HG02884 (cell line): ENCODE data around the gene PAPPA2.

ENCODE experiments used
- ATAC-seq: cut with Tn5 transposase; IDR thresholded peaks from one replicate; pipeline ENCODE4 v1.9.1; 2021; ENCODE audit warnings: mild to moderate bottlenecking, moderate library complexity; ENCODE audit not compliant: unreplicated experiment

PAPPA2 gene

GRCh38 chr1:176843352-176844297 lies 380.6 kb downstream of the PAPPA2 start:
- ATAC-seq, result no peak

- no peak for ATAC-seq
Measured at GRCh38 chr1:176847052-176847451, 384.1 kb downstream of the PAPPA2 start.

- no peak for ATAC-seq
Measured at GRCh38 chr1:176849281-176849680, 386.3 kb downstream of the PAPPA2 start.

DNA sequence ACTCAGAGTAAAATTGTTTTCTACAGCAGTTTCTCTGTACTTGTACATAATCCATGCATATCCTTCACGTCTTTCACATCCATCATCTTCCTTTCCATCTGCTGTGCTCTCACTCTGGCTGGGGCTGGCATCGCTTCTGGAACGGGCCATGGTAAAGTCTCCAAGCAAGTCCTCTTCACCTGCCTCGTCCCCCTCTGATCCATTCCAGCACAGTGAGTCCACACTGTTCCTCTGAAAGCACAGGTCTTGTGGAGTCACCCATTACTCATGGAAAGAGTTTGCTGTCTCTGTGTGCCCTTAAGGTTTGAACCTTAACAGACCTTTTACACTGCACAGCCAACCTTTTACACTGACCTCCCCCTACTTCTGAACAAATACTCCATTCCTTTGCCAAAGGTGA lies 387.9 kb downstream of the PAPPA2 start:
- no peak for ATAC-seq

- no peak for ATAC-seq
Measured at GRCh38 chr1:176852124-176852523, 389.1 kb downstream of the PAPPA2 start.

DNA sequence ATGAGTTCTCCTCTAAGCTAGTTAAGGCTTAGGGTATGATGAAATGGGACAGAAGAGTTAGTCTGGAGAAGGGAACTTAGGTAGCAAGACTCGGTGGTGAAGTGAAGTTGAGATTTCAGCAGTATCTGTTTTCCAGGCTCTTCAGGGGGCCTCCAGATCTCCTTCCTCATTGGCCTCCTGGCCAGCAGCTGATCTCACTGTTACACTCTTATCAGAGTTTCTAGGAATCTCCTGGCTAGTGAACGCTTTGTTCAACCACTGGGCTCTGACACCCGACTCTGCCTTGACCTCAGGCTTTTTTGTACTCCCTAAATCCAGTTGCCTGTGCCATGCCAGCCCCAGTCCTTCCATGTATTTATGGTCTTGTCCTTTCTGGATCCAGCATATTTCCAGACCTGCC lies 390.5 kb downstream of the PAPPA2 start:
- ATAC-seq, result no peak

- no peak for ATAC-seq
Measured at GRCh38 chr1:176854121-176854520, 391.1 kb downstream of the PAPPA2 start.

DNA sequence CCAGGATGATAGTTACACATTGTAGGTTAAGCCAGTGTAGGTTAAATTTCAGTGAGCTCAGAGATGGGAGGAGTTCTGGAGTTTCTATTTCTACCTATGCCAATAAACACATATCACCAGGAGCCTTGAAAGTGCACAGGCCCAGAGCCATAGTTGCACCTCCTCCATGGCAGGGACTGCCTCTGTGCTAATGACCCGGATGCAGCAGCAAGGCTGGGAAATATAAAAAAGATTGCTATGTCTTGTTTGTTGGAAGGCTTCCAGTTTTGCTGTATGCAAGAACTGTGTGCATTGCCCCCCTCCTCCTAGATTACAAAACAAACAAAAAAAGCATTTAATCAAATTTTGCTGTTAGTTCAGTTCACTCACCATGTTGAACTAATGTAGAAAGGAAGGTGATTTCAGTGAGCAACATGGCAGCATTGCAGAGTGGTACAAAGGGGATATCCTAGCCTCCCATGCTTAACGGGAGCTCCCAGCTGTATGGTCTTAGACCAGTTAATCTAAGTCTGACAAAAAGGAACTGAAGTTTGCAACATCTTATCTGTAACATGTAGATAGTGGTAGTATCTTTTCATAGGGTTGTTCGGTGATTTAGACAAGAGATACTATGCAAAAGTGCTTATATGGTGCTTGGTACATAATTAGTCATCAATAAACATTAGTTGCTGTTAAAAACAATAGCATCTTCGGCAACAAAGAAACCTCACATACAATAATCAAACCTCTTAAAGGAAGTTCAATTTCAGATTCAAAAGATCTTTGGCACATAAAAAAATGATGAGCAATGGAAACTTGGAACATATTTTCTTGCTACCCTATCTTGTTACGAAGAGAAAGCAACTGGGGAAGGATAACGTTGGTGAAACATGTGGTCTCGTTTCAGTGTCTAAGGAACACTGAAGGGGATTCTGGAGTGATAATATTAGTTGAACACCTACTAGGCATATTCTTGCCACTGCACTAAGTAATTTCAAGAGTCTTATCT lies 392.1 kb downstream of the PAPPA2 start:
- no peak for ATAC-seq

- ATAC-seq, result no peak
Measured at GRCh38 chr1:176857632-176858031, 394.7 kb downstream of the PAPPA2 start.

DNA sequence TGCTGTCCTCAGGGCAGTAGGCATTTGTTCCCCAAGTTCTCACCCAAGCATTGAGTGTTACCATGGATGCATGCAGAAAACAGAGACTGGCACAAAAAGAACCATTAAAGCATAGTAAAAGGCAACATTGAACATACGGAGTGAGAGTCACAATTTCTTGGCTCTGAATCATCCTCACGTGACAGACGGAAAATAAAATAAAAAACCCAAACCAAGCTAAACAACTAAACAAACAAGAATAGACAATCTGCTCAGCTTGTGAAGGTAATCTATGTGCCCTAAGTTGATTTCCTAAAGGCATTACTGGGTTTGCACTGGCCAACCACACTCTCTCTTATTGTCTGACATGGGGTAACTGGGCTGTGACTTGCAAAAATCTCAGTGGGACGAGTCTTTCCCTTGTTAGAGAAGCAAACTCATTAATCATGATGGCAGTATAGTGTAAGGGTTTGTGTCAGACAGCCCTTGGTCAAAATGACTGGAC lies 395.5 kb downstream of the PAPPA2 start:
- ATAC-seq, result no peak

DNA sequence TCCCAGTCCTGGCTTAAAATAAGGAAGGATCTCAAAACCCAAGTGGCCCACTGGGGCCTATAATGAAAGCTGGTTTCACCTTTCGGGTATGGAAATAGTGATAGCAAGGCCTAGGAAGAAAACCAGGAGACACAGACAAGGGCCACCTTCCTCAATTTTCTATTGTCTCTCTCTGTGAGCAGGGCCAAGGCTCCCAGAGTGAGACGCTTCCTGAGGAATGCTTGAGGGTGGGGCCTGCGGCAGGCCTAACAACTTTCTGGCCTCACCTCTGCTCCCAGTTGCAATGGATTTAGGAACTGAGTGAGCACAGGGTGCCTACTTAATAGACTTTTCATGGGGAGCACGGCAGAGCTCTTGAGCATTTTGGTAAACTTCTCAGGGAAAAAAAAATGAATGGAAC lies 400.6 kb downstream of the PAPPA2 start:
- no peak for ATAC-seq

- no peak for ATAC-seq
Measured at GRCh38 chr1:176864211-176864610, 401.2 kb downstream of the PAPPA2 start.

DNA sequence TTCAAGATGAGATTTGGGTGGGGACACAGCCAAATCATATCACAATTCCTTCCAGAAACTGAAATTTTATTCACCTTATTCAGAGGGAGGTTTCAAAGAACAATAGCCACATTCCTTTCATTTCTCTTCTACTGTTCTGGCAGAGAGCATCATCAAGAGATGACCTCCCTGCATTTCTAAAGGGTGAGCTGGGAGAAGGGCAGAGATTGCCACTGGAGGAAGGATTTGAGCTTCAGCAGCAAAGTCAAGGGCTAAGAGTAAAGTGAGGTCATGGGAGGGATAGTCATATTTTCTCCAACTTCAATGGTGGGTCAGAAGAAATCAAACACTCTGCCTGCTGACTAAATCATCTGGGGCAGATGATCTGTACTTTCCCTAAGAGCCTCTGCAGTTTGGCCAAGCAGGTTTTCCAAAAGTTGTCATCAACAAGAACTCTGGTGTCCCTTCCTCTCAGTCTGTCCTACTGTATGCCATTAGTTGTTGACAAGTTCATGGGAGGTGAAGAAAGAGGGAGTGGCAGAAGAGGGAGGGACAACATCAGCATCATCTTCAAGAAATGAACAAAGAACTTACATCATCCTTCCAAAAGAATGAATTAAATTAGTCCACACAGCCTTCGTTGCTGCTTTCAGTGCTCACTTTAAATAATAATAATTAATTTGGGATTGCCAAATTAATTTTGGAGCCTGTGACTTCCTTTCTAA lies 403.2 kb downstream of the PAPPA2 start:
- no peak for ATAC-seq

DNA sequence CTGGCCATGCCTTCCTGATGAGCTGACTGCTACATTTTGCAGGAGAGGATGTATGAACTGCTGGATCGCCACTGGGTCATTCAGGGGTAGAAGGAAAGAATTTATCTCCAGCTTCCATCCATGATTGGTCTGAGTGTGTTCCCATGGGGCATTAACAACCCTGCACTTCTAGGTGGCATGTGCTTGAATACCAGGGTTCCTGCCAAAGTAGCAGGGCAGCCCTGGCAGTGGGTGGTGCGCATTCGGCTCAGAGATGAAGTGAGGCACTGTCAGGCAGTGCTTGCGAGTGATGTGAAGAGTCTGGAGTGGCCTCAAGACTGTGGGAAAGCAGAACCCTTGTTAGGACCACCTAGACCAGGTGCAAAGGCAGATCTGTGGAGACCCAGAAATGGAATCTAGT lies 406.6 kb downstream of the PAPPA2 start:
- ATAC-seq, result no peak

DNA sequence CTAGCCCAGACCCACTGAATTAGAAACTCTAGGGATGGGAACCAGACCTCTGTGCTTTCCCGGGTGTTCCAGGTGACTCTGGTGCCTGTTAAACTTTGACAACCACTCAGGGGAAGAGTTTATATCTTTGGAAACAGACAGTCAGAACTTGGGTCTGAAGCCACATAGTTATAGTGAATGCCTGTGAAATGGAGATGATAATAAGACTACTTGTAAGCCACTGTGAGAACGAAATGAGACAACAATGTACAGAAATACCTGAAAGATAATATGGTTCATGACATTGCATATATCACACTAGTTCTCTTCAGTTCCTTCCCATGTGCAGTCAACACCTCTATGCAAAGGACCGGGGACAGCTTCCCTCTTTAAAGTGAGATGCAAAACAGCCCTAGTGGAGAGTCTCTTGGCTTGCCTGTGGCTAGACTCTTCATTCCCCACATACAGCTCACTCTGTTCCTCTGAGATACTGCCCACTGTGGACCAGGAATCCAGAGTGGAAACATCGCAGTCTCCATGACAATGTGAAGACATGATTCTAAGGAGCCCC lies 414.1 kb downstream of the PAPPA2 start:
- no peak for ATAC-seq

DNA sequence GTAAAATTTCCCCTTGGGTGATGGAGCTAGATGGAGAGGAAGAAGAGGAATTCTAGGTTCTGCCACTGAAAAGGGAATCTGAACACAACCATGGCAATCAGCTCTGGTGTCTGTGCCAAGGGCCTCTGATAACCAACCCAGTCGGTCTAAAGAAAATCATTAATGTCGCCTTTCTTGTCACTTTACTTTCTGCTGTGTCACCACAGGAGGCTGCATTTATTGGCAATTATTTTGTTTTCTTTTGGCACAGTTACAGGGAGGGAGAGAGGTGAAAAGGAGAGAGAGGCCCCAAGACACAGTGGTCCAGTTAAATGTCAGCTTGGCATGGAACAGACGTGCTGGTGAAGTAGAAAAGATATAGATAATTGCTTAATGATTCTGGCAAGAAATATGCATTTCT lies 414.6 kb downstream of the PAPPA2 start:
- ATAC-seq, result no peak

GRCh38 chr1:176878750-176879536 lies 416.0 kb downstream of the PAPPA2 start:
- no peak for ATAC-seq

- no peak for ATAC-seq
Measured at GRCh38 chr1:176879784-176880620, 417.0 kb downstream of the PAPPA2 start.
